AML-193 (cell line): ENCODE data around the gene AKNAD1.

ENCODE experiments used
- DNase-seq, 2 experiments: peaks; one replicate each; lab custom pipeline; 2025; lab: John Stamatoyannopoulos, UW

The AKNAD1 gene

DNA sequence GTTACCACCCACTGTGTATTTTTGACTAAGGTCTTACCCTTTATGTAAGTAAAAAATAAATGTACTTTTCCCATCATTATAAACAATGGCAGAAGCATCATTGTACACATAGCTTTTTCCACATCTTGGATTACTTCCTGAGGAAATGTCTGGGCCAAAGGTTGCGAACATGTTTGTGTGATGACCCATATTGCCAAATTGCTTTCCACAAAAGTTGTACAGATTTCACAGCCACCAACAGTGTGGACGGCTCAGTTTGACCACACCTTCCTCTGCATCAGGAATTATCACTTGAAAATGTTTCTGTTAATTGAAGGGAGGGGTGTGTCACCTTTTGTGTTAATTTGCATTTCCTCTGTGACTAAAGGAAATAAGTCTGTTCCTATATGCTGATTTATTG, 25.7 kb downstream of the AKNAD1 start:
- DNase-seq, result no peak

DNA sequence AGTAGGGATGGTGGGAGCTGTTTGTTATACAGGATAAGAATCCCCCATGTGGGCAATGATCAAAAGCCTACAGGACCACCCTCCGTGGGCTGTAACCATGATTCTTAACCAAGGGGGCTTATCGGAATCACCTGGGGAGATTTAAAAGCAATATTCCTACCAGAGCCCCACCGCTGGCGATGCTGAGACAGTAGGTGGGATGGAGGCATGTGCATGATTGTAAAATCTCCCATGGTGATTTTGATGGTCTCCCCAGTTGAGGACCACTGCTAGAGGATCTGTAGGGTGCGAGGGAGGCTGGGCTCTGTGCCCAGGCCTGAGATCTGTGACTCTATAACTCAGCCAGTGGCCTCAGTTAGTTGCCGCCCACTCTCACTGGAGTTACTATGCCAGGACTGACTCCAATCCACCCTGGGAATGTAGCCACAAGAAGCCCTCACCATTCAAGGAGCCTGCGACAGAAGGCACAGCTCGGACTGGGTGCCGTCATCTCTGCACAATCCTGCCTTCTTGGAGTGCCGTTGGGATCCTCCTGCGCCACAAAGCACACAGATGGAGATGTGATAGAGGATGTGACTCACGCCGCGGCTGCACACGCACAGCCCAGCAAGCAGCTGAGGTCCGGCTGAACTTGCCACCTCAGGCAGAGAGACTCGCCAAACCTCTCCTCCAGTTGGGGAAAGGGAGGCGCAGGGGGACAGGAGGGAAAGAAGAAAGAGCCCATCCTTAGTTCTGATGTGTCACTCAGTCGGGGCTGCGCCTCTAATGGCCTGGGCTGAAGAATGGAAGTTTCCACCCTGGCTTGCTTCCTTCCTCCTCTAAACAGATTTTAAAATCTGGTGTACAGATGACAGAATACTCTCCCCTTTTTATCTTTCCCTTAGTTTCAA, 26.5 kb downstream of the AKNAD1 start:
- DNase-seq, result no peak

DNA sequence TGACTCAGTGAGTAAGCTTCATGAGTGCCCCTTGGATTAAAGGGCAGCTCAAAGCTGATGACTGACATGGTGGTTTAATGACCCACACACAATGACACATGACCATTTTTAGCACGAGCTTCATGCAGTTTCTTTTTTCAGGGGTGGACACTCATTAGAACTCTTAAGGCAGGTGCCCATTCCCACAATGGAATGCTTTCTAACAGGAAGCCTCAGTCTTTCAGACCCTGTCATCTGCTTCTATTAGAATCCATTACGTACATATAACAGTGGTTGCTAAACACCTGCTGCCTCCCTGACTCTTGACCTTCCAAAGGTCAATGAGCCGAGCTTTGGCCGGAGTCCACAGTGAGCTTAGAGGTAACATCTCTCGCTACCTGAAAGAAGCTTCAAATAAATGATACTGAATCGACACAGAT, 27.4 kb downstream of the AKNAD1 start:
- no peak for DNase-seq

DNA sequence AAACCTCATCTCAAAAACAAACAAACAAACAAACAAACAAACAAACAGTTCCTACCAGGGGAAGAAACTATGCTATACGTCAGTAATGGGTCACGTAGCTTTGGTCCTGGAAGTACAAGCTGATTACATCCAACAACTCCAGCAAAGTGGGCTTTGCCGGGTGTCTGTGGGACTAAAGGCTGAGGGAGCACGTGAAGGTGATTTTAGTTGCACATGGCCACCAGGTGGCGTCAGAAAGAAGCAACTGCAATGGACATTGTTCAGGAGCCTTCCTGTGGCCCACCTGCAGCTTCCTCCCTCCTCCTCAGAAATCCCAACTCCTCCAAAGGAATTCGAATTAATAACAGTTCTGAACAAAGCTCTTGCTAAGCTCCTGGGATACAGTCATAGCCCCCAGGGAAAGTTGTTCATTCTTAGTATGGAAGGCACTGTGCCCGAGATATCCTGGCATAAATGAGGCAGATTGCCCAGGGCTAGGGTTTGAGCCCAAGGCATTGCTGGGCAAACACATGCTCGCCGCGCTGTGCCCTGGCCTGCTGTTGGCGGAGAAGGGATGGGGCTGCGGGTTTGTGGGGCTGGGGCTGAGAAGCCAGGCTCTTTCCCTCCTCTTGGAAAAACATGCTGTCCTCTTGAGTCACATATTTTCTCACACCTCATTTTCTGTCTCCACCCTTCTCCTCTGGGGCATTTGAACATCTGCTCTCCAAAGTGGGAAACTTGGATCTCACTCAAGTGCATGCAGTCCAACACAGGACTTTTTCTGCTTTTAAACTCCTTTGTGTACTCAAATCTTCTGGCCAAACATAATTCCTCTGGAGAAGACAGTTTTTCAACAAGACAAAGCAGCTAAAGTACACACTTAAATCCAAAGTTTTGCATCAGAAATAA, 28.6 kb downstream of the AKNAD1 start:
- DNase-seq, result peak; percentile 61 to 63

DNA sequence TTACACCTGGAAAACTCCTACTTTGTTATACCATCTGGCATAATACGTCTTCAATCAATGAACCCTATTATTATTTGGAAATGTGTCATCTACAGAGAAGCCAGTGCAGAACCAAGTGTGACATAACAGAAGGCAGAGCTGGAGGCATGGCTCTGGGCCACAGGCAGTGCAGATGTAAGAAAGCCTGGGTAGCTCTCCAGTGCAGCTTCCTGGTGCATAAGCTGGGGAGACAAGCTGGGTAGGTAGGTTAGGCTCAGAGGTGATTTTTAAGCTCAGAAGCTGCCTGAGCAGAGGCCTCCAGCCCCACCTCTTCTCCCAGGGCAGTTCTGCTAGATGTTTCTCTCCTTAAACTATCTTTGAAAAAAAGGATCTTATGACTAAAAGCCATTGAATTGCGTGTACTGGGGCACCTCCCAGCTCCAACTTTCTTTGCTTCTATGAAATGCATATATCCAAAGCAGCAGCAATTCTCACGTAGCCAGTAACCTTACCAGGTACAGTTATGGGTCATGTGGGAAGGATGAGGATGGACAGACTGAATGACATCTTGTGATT, 30.7 kb downstream of the AKNAD1 start:
- DNase-seq, result no peak

DNA sequence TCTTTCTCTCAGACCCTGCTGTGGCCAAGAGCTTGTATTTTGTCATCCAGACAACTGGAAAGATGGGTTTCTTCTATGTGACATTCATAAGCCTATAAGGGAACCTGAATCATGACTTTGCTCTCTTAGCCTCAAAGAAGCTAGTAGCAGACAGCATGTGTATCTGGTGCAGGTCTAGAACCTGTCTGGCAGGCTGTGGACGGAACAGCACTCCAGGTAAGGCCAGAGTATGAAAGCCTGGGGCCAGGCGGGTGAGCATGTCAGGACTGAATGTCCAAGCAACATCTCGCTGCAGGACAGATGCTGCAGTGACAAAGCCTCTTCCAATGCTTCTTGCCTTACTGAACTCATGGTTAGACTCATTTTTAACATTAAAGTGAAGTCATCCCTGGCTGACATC, 32.8 kb downstream of the AKNAD1 start:
- no peak for DNase-seq

DNA sequence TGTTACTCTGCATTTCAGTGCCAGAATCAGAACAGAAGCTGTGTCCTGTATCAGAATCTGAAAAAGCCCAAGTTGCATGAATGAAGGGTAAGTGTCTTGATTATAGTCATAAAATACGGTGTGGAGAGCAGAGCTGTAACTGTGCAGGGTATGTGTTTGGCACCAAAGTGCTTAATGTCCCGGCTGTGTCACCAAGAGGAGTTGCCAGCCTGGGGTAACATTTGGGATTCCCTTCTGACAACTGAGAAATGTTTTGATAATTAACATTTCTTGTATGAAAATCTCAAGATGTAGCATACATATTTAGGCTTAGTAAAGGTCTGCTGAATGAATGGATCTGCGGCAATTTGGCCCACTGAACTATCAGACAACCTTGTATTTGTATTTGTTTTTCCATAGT, 33.3 kb downstream of the AKNAD1 start:
- no peak for DNase-seq

DNA sequence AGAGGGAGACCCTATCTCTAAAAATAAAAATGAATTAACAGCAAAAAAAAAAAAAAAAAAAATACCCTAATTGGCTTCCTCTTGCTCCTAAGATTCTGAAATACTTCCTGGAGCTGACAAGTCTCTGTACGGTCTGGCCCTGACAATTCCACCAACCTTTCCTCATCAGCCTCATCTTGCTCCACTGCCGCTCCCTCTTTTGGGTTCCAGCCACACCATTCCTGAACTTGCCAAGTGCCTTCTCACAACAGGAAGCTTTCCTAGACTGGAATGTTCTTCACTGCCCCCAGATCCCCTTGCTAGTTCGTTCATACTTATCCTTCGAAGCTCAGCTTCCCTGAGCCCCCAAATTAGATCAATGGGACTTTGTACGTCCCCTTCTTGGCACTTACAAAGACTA, 37.0 kb downstream of the AKNAD1 start:
- no peak for DNase-seq

DNA sequence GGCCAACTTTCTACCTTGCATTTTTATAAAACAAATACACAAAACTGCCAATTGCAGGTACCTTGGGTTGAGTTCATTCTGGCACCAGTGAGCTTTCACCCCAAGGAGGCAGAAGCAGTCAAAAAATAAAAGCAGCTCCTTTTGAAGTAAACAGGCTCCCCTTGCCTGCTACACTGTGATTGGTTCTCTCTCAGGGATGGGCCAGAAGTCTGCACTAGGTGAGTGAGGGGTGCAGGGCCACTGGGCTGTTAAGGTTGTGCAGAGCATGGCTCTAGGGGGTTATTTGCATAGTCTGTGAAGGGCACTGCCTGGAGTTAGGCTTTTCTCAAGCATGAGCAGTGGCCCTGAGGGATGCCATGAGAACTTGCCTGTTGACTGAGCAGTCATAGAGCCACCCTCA, 39.1 kb downstream of the AKNAD1 start:
- DNase-seq, result no peak

DNA sequence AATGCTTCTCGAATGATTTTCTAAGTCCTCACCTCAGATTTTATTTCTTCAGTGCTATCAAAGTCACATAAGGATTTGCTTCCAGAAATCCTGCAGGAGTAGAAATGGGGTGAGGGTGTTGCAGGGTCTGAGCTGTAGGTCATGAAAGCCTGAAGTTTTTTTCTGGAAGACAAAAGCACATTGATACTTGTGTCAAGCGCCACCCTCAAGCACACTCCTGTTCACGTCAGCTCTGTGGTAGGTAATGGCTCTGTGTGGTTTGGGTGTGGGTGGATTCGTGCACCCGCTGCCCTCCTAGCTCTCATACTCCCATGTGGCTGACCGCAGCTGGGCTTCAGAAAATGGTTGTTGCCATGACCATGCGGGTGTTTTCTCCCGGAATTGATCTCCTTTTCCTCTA, 39.9 kb downstream of the AKNAD1 start:
- no peak for DNase-seq

DNA sequence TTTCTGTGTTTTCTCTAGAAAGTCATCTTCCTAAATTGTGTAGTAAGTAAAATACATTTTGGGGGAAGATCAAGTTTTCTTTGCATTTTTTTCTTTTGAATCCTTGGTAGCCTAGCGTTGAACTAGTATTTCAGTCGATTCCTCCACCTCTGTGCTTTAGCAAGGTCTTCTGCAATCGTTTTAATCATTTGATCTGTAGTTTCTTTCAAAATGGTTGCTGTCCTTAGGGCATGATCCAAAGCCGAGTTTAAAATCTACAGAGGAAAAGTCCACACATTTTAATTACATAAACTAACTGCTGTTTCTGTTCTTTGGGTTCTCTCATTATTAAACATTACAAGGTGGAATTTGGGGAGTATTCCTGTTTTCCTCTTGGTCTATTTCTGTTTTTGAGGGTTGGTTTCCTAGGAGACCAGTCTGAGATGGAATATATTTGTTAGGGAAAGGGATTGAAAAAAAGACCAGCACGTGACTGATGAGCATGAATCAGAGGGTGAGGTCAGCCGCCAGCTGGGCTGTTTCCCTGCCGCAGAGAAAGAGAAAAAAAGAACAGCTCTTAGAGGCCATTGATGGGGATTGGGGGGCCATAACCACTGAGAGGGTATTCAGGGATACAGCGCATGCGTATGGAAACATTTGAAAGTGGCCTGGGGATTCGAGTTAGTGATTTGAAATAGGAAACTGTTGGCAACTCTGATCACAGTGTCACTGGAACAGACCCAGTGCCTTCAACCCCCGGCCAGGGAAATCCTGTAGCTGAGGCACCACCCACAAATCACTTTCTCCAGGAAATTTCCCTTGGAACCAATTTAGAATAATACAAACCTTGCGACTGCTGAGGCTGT, 40.6 kb downstream of the AKNAD1 start:
- no peak for DNase-seq

DNA sequence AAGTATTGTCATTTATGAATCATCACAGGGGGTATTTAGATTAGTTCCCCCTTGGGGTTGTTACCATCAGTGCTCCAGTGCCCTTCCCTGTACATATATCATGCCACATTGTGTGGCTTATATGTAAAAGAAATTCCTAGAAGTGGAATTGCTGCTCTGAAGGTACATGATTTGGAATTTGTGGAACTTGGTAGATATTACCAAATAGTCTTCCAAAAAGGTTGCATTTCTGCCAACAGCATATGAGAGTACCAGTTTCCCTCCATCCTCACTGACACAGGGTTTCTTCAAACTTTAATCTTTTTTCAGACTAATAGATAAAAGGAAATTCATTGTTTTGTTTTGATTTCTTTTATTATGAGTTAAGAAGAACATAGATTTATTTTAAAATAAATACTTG, 41.3 kb downstream of the AKNAD1 start:
- DNase-seq, result no peak

DNA sequence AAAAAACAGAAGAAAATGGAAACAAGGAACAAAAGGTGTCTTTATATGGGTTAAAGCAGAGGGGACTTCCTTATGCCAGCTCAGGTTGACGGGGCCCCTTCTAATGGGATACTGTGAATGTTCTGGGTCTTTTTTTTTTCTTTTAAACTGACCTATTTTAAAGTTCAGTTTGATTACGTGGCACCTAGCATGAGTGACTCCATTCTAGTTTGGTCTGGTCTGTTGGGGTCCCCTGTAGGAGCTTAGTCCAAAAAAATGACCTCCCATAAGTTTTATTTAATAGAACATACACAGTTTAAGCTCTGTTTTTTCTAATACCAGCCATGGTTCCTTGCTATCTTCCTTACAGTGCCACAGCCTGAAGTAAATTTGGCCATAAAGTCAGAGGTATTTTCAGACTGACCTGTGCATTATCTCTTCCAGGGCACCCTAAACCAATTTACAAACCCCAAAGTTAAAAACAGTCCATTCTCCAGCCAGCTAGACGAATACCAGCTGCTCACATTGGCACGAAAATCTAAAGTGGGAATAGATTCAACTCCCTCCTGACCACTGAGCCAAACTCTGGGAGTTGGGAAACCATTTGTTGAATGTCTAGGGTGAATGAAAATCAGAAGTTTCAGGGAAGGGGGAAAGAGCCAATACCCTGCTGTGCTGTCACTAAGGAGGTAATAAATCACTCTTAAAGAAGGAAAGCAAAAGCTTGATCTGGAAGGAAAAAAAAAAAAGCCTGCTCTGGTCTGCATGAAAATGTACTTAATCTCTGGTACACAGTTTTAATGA, 42.4 kb downstream of the AKNAD1 start:
- no peak for DNase-seq

DNA sequence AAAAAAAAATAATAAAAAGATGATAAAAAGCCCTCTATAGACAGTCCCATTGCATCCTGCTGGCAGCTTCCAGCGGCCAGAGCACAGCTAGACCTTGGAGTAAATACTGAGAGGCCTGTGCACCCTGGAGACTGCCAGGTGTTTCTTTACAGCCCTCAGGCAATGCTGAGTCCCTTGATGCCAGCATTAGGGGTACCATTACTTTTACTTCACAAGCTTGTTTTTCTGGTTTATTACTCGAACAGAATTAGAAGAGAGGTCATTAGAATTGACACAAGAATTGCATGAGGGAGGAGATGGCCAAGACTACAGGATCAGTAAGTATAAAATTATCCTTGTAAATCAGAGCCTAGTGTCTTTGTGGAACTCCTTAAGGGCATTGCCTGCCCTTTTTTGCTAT, 43.6 kb downstream of the AKNAD1 start:
- no peak for DNase-seq

DNA sequence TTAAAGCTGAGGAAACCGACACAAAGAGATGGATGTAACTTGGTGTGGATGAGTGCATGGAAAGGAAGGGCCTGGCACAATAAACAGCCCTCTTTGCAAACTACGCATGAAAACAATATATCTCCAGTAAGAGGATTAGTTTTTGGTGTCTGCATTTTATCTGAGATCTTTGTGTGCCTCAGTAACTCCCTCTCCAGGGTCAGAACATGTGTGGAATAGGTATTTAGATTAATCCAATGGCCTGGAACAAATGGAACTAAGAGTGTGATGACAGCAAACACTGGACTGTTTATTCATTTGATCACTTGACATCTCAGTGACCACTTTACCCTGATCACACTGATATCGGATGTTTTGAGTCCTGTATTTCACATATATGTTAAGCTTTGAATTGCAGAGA, 45.3 kb downstream of the AKNAD1 start:
- DNase-seq, result no peak

DNA sequence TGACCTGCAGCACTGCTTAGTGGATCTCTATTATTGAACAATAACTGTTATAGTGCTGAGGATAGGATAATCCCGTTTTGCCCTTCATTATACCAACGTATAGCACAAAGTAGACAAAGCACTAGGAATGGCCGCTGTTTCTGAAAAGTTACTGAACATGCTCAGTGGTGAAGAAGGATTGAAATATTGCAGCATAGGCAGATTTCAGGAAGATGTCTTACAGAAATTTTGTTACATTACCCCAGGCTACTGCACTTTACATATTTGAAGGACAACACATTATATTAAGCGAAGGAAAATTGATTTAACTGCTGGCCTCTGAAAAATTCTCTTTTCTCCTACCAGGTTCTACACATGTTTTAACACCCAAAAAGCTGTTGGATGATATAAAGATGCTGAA, 48.5 kb downstream of the AKNAD1 start:
- DNase-seq, result no peak

DNA sequence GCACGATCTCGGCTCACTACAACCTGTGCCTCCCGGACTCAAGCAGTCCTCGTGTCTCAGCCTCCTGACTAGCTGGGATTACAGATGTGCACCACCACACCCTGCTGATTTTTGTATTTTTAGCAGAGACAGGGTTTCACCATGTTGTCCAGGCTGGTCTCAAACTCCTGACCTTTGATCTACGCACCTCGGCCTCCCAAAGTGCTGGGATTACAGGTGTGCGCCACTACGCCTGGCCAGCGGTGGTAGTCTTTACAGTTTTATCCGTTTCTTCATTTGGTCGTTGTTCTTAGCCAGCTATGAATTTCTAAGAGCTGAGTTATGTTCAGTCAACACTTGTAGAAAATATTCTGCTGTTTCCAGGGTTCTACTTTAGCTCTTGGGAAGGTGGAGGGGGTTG, 53.3 kb downstream of the AKNAD1 start:
- no peak for DNase-seq

DNA sequence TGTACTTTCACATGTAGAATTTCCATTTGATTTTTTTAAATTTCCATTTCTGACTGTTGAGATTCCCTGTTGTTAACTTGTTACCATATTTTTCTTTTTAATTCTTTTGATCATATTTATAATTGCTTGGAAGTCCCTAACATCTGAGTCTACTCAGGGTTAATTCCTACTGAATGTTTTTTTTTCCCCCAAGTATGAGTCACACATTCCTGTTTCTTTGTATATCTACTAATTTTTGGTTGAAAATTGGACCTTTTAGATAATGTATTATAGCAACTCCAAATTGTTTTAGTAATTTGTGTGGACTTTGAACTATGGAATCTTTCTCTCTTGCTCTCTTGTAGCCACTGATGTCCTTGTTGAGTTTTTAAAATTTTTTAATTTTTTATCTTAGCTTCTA, 55.8 kb downstream of the AKNAD1 start:
- no peak for DNase-seq

DNA sequence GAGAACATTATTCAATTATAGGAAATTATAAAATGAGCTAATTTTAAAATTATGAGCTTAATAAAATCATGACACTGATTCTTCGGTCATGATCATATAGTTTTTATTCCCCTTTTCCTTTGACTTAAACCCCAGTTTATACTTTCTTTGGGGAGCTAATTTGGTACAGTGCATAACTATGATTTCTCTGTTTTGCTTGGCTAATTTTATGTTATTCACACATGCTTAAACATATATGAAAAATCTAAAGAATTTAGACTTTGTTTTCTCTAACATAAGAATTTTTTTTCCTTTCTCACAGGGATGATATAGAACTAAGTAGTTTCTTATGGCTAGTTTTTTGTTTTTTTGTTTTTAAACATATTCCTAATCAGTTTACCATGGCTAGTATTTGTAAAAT, 57.9 kb downstream of the AKNAD1 start:
- DNase-seq, result no peak

DNA sequence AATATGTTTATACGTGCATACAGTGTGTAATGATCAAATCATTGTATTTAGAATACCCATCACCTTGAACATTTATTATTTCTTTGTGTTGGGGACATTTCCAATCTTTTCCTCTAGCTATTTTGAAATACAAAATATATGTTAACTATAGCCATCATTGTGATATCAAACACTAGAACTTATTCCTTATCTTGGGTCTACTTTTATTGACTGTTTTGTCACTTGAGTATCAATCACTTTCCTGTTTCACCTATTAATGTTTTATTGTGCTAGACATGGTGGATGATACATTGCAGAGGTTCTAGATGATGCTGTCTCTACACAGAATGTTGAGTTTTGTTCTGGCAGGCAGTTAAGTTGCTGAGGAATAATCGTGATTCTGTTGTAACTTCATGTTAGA, 64.5 kb downstream of the AKNAD1 start:
- DNase-seq, result no peak

DNA sequence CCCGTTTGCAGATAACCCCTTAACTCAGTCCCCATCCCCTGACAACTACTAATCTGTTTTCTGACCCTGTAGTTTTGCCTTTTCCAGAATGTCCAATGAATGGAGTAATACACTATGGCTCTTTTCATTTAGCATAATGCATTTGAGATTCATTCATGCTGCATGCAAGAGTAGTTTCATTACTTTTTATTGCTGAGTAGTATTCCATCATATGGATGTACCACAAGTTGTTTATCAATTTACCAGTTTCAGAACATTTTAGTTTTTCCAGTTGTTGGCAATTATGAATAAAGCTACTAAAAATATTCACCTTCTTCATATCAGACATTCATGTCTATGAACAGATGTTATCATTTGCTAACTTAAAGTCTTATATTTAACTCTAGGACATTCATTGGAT, 65.1 kb downstream of the AKNAD1 start:
- no peak for DNase-seq
